Measurements from ENCODE around the gene SOCS3. TPM values are rescaled to one million over a fixed set of nuclear protein-coding genes. Genes with fewer than 3 reads are reported as not detected.
"Not testable (repeated sequence)": the region's sequence is repeated elsewhere in the genome, so short reads cannot be mapped to it uniquely, and the experiment has no call there.

SOCS3 gene
- total RNA-seq, 1 donor from 2014 or later: 137 TPM

- no peak for DNase-seq (ENCODE audit: low spot score)
These were observed 9.8 kb downstream of the SOCS3 start for GRCh38 chr17:78349891-78350642.

GRCh38 chr17:78348055-78348770, 11.7 kb downstream of the SOCS3 start:
- no peak for DNase-seq (ENCODE audit: low spot score)

DNA sequence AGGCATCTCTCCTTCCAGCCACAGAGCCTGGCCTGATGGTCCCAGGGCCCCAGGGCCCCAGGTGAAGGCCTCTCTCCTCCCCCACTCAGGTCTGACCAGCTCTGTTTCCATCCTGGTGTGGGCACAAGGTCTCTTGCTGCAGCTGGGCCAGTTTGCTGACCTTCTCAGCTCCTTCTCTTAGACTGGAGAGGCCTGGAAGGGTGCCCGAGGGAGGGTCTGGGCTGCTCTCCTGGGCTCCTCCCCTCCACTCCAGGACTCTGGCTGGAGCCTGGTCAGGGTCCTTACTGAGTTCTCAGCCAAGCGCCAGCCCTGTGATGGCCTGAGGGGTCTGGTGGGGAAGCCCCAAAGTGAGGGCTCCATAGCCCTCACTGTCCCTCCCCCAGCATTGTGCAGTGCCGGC, 12.4 kb downstream of the SOCS3 start:
- no peak for DNase-seq (ENCODE audit: low spot score)

- no peak for DNase-seq (ENCODE audit: low spot score)
These were observed 13.1 kb downstream of the SOCS3 start for GRCh38 chr17:78346605-78347250.

- DNase-seq (ENCODE audit: low spot score): no peak
These were observed 13.9 kb downstream of the SOCS3 start for GRCh38 chr17:78345791-78346494.

GRCh38 chr17:78345172-78345571, 14.7 kb downstream of the SOCS3 start:
- no peak for DNase-seq (ENCODE audit: low spot score)

- no peak for DNase-seq (ENCODE audit: low spot score)
These were observed 15.2 kb downstream of the SOCS3 start for GRCh38 chr17:78344666-78345065.

GRCh38 chr17:78343543-78344201, 16.2 kb downstream of the SOCS3 start:
- no peak for DNase-seq (ENCODE audit: low spot score)

DNA sequence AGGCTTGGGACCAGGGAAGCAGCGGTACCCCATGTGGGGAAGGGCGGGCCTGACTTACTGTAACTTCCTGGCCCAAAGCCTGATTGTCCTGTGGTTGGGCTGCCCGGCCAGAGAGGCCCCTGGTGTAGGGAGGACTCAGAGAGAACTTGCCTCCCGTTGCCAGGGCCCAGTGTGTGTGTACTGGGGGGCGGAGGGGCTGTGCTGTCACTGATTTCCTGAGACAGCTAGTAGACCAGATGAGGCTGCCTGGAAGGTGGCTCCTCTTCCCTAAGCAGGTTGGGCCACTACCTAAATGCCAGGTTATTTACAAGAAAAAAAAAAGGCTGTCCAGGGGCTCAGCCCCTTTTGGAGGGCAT, 16.7 kb downstream of the SOCS3 start:
- DNase-seq (ENCODE audit: low spot score): peak; percentile 93

- peak; percentile 90 for DNase-seq (ENCODE audit: low spot score)
These were observed 17.3 kb downstream of the SOCS3 start for GRCh38 chr17:78342449-78343186.

GRCh38 chr17:78341559-78342448, 18.1 kb downstream of the SOCS3 start:
- peak; percentile 87 for DNase-seq (ENCODE audit: low spot score)

DNA sequence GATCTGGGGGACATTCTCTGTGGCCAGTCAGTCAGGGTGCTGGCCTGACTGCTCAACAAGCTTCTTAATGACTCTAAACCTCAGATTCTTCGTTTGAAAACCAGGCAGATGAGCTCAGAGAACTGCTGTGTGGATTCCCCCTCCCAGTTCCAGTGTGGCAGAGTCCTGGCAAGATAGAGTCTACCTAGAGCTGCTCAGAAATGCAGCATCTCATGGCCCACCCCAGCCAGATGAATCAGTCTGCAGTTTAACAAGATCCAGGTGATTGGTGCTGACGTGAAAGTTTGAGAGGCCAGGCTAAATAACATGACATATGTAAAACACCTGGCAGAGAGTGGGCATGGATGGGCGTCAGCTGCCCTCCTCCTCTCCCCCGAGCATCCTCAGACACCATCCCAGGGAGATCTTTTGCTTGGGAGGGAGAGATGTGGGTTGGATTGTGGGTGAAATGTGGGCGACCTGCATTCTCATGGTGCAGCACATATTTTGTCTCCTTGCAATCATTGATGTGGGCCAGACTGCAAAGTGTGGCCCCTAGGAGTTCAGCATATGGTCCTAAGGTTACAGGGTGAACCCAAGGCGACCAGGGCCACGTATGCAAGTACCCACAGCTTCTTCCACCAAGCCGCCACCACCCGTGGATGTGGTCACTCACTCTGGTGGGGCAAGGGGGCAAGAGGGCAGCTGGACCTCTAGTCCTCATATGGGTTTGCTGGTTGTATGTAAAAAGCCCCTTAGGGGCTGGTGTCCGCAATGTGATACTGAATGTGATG, 19.5 kb downstream of the SOCS3 start:
- no peak for DNase-seq (ENCODE audit: low spot score)

DNA sequence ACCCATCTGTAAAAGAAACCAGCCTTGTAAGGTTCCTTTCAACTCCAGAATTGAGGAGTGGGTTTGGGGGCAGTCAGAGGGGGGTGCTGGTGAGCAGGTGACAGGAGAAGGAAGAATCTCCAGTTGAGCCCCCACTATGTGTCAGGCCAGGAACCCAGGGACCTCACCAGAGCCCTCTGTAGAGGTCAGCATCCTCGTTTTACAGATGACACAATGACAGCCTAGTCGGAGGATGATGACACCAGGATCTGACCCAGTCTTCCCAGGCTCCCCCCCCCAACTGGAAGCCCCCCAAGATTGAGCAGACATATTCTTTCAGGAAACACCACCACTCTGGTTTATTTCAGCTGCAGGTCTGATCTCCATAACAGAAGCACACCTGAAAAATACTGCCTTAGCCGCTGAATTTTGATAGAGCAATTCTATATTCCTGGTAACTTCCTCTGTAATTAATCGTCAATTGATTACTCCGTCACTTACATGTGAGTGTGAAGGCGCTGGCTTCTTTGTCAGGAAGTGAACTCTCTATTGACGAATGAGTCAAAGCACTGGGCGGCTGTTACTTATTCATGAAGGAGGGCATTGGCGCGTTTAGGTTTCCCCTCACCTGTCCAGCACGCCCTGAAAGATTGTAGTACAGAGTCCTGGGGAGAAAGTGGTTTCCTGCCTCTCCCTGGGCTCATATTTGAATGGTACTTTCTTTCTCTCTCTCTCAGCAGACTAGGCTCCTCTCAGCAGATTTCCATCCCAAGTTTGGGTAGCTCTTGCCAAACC, 21.2 kb downstream of the SOCS3 start:
- no peak for DNase-seq (ENCODE audit: low spot score)

DNA sequence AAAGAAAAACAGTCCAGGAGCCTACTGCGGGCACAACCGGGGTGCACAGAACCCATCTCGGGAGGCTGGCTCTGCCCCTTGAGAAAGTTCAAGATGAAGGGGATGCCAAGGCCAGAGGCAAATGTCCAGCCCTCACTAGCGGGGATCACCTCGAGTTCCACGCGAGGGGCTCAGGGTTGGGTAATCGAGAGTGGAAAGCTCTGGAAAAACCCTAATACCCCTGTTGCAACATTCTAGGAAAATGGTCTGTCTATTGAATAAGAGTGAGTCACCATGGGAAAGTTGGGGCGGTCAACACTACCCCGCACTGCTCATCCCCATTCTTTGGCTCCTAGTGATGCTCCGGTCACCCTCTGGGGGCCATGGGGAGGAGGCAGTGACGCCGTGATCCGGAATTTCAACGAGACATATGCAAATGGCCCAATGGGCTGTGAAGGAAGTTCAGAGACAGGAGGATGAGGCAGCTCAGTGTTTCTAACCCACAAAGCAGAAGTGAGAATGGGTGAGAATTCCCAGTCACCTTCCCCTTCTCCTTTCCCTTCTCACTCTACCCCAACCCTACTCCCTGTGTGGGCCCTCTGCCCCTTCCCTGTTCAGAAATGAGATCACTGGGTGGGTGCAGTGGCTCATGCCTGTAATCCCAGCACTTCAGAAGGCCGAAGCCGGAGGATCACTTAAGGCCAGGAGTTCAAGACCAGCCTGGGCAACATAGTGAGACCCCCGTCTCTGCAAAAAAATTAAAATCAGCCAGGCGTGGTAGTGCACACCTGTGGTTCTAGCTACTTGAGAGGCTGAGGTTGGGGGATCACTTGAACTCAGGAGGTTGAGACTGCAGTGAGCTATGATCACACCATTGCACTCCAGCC, 22.4 kb downstream of the SOCS3 start:
- no peak for DNase-seq (ENCODE audit: low spot score)

DNA sequence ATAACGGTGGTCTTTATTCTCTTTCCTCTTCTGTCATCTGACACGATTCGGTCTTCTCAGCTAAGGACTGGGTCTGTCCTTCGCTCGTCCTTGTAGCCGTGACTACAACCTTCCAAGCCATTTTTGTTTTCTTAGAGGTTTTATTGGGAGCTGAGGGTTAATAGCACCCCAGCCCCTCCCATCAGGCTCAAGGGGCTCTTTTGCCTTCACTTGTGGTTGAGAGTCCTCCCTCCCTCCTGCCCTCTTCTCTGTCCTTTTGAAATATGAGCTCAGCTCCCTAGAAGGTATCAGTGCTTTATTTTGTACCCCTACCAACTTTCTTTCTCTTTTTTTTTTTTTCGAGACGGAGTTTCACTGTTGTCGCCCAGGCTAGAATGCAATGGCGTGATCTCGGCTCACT, 24.7 kb downstream of the SOCS3 start:
- DNase-seq (ENCODE audit: low spot score): no peak

DNA sequence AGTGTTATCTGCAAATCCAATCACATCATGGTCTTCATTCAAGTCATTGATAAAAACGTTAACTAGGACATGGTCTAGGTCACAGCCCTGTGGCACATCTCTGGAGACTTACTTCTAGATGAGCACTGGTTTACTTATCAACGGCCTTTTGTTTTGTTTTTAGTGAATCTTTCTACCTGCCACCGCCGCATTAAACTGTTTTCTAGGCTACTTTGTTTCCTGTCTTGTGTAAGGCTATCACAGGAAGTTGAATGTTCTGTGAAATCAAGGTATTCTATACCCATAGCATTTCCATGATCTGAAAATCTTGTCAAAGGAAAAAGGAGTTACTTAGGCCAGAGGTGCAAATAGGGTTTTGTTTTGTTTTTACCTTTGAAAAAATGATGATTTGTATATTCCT, 26.9 kb downstream of the SOCS3 start:
- DNase-seq (ENCODE audit: low spot score): no peak

GRCh38 chr17:78331355-78331754, 28.5 kb downstream of the SOCS3 start:
- DNase-seq (ENCODE audit: low spot score): not testable (repeated sequence)

Measured in umbilical cord (tissue), 2 donors.